GM12892 (cell line): Measurements from ENCODE around the gene MAN2A1.

ENCODE experiments used
- DNase-seq: peaks from one replicate; pipeline ENCODE4 v3.0.0; 2011; ENCODE audit not compliant: insufficient read length
- FAIRE-seq: peaks from 2 replicates; lab custom pipeline; 2011; peaks lifted over from hg19 to GRCh38; lab: Jason Lieb, UNC
- POLR2A ChIP-seq: IDR thresholded peaks from 2 replicates; pipeline ENCODE4 v1.6.1; 2011; ENCODE audit warnings: low read depth, low read length, control low read depth
- POLR2AphosphoS5 ChIP-seq: IDR thresholded peaks from 2 replicates; pipeline ENCODE4 v1.6.1; 2011; ENCODE audit warnings: low read depth, low read length, control low read depth
- TAF1 ChIP-seq: IDR thresholded peaks from 2 replicates; pipeline ENCODE4 v1.6.1; 2011; ENCODE audit warnings: low read depth, mild to moderate bottlenecking, control low read depth, low read length, borderline replicate concordance

The MAN2A1 gene

GRCh38 chr5:109863752-109864151 is 174.0 kb downstream of the MAN2A1 start:
- FAIRE-seq (no peak), DNase-seq (no peak)
- TF ChIP-seq TAF1: no peak

GRCh38 chr5:109865637-109866036 is 175.9 kb downstream of the MAN2A1 start:
- no peak for TF ChIP-seq POLR2A
- no peak for TF ChIP-seq TAF1
- no peak for TF ChIP-seq POLR2AphosphoS5
- DNase-seq (no peak), FAIRE-seq (no peak)

GRCh38 chr5:109866051-109866450 is 176.3 kb downstream of the MAN2A1 start:
- DNase-seq (no peak), FAIRE-seq (no peak)
- TF ChIP-seq TAF1: no peak
- no peak for TF ChIP-seq POLR2AphosphoS5
- TF ChIP-seq POLR2A: no peak

- DNase-seq: no peak
- TF ChIP-seq POLR2AphosphoS5 (no peak), TAF1 (no peak), POLR2A (no peak)
- no peak for FAIRE-seq
These were observed 179.0 kb downstream of the MAN2A1 start for GRCh38 chr5:109868737-109869136.

GRCh38 chr5:109873687-109874086 is 184.0 kb downstream of the MAN2A1 start:
- no peak for TF ChIP-seq POLR2AphosphoS5
- TF ChIP-seq TAF1: no peak
- no peak for TF ChIP-seq POLR2A
- no peak for FAIRE-seq
- DNase-seq: no peak

- FAIRE-seq (no peak), DNase-seq (no peak)
- no peak for TF ChIP-seq POLR2AphosphoS5
- TF ChIP-seq TAF1: no peak
- no peak for TF ChIP-seq POLR2A
These were observed 184.4 kb downstream of the MAN2A1 start for GRCh38 chr5:109874108-109874507.

- DNase-seq: no peak
- TF ChIP-seq POLR2A: no peak
- no peak for TF ChIP-seq TAF1
- no peak for TF ChIP-seq POLR2AphosphoS5
- FAIRE-seq: no peak
These were observed 186.5 kb downstream of the MAN2A1 start for GRCh38 chr5:109876030-109876725.

- TF ChIP-seq TAF1: no peak
- no peak for TF ChIP-seq POLR2AphosphoS5
- no peak for TF ChIP-seq POLR2A
- FAIRE-seq (no peak), DNase-seq (no peak)
These were observed 187.4 kb downstream of the MAN2A1 start for GRCh38 chr5:109876941-109877669.

- no peak for DNase-seq
- no peak for FAIRE-seq
- TF ChIP-seq POLR2AphosphoS5 (no peak), TAF1 (no peak), POLR2A (no peak)
These were observed 187.9 kb downstream of the MAN2A1 start for GRCh38 chr5:109877670-109878045.

- no peak for TF ChIP-seq POLR2A
- no peak for TF ChIP-seq POLR2AphosphoS5
- TF ChIP-seq TAF1: no peak
- DNase-seq: no peak
- FAIRE-seq: no peak
These were observed 189.2 kb downstream of the MAN2A1 start for GRCh38 chr5:109878887-109879286.

GRCh38 chr5:109880907-109881685 is 191.4 kb downstream of the MAN2A1 start:
- FAIRE-seq (no peak), DNase-seq (no peak)
- TF ChIP-seq POLR2AphosphoS5: no peak
- no peak for TF ChIP-seq TAF1
- TF ChIP-seq POLR2A: no peak

GRCh38 chr5:109882546-109882945 is 192.8 kb downstream of the MAN2A1 start:
- DNase-seq: no peak
- no peak for FAIRE-seq
- no peak for TF ChIP-seq TAF1
- no peak for TF ChIP-seq POLR2AphosphoS5
- TF ChIP-seq POLR2A: no peak
